IMR-90 (cell line): ENCODE measurements around the gene TNFAIP8. TPM values are rescaled to one million over a fixed set of nuclear protein-coding genes. Genes with fewer than 3 reads are reported as not detected.

ENCODE experiments used
- ATAC-seq: fragments of 200-7000 bp; cut with Tn5 transposase; 2 replicates; pipeline ENCODE4 v1.9.1; 2020; ENCODE audit warnings: low read depth, mild to moderate bottlenecking, moderate library complexity
- BruUV-seq: library from RNA; stranded (reverse); fragments of 400-500 nt; replicated peaks from 2 replicates; lab custom pipeline; 2021; lab: Mats Ljungman, UMichigan
- CTCF ChIA-PET: fragments of 300-600 bp; formaldehyde crosslinking; extraction: SDS; loops from one replicate; lab custom pipeline; 2021; ENCODE audit warnings: antibody characterized with exemption; lab: Yijun Ruan, JAX
- POLR2A ChIA-PET: fragments of 300-600 bp; sonication (Branson Sonifier 250); formaldehyde crosslinking; loops from one replicate; lab custom pipeline; 2022; ENCODE audit warnings: antibody characterized with exemption; ENCODE audit not compliant: unreplicated experiment; lab: Charles Lee
- DNase-seq: peaks from one replicate; pipeline ENCODE4 v3.0.0; 2013
- H2AFZ ChIP-seq: replicated peaks from 2 replicates; pipeline ENCODE3; 2013; ENCODE audit warnings: low read length, mild to moderate bottlenecking; ENCODE audit not compliant: poor library complexity
- H2AK5ac ChIP-seq: 2 replicates; pipeline ENCODE4 v1.6.1; 2013; ENCODE audit warnings: low read depth, low read length, inconsistent platforms
- H2AK9ac ChIP-seq: replicated peaks from 2 replicates; pipeline ENCODE3; 2013; ENCODE audit warnings: mild to moderate bottlenecking, low read depth, low read length, moderate library complexity; ENCODE audit not compliant: poor library complexity
- H2BK120ac ChIP-seq: 2 replicates; pipeline ENCODE4 v1.6.1; 2013; ENCODE audit warnings: low read depth, low read length, inconsistent platforms
- H2BK15ac ChIP-seq: 3 replicates; pipeline ENCODE4 v1.6.1; 2013; ENCODE audit warnings: low read depth, low read length, inconsistent platforms
- H2BK20ac ChIP-seq: 2 replicates; pipeline ENCODE4 v1.6.1; 2013; ENCODE audit warnings: low read depth, mild to moderate bottlenecking, inconsistent platforms, low read length, moderate library complexity
- H2BK5ac ChIP-seq: 2 replicates; pipeline ENCODE4 v1.6.1; 2013; ENCODE audit warnings: mild to moderate bottlenecking, low read depth, low read length, inconsistent platforms; ENCODE audit not compliant: poor library complexity, severe bottlenecking
- H3K14ac ChIP-seq: replicated peaks from 2 replicates; pipeline ENCODE4 v1.6.1; 2013; ENCODE audit warnings: low read depth, low read length, inconsistent platforms
- H3K18ac ChIP-seq: 2 replicates; pipeline ENCODE4 v1.6.1; 2013; ENCODE audit warnings: low read depth, low read length, control low read depth
- H3K23ac ChIP-seq: 2 replicates; pipeline ENCODE4 v1.6.1; 2013; ENCODE audit warnings: low read depth, low read length, inconsistent platforms
- H3K27ac ChIP-seq: 2 replicates; pipeline ENCODE4 v1.5.1; 2013; ENCODE audit warnings: mild to moderate bottlenecking, control low read depth, low read length; ENCODE audit not compliant: insufficient read depth
- H3K27me3 ChIP-seq: 2 replicates; pipeline ENCODE4 v1.6.1; 2013; ENCODE audit warnings: low read length; ENCODE audit not compliant: control insufficient read depth, insufficient read depth
- H3K36me3 ChIP-seq: 2 replicates; pipeline ENCODE4 v1.6.1; 2013; ENCODE audit warnings: low read length, mixed read lengths; ENCODE audit not compliant: control insufficient read depth, insufficient read depth
- H3K4ac ChIP-seq: 2 replicates; pipeline ENCODE4 v1.6.1; 2013; ENCODE audit warnings: low read depth, low read length, inconsistent platforms
- H3K4me1 ChIP-seq: 2 replicates; pipeline ENCODE4 v1.6.1; 2013; ENCODE audit warnings: low read length, mixed read lengths; ENCODE audit not compliant: control insufficient read depth, insufficient read depth
- H3K4me2 ChIP-seq: 2 replicates; pipeline ENCODE4 v1.6.1; 2013; ENCODE audit warnings: low read depth, mild to moderate bottlenecking, control low read depth, low read length, moderate library complexity
- H3K4me3 ChIP-seq: 2 replicates; pipeline ENCODE4 v1.5.1; 2013; ENCODE audit warnings: low read depth, mild to moderate bottlenecking, control low read depth, low read length, moderate library complexity; ENCODE audit not compliant: insufficient read depth
- H3K56ac ChIP-seq: 2 replicates; pipeline ENCODE4 v1.6.1; 2013; ENCODE audit warnings: low read length, inconsistent platforms; ENCODE audit not compliant: insufficient read depth; ENCODE audit errors: extremely low read depth
- H3K79me1 ChIP-seq, 2 experiments: 2 replicates each; pipeline ENCODE4 v1.6.1; 2013; ENCODE audit warnings: low read length in 2 of 2, inconsistent platforms in 1 of 2, low read depth in 1 of 2
- H3K9ac ChIP-seq: 2 replicates; pipeline ENCODE4 v1.6.1; 2013; ENCODE audit warnings: low read depth, low read length, control low read depth
- H3K9me1 ChIP-seq: 2 replicates; pipeline ENCODE4 v1.6.1; 2013; ENCODE audit warnings: low read length, inconsistent platforms; ENCODE audit not compliant: insufficient read depth
- H3K9me3 ChIP-seq: 2 replicates; pipeline ENCODE4 v1.6.1; 2013; ENCODE audit warnings: low read length; ENCODE audit not compliant: control insufficient read depth, insufficient read depth
- H4K20me1 ChIP-seq: 2 replicates; pipeline ENCODE4 v1.6.1; 2013; ENCODE audit warnings: low read length, inconsistent platforms; ENCODE audit not compliant: insufficient read depth
- H4K5ac ChIP-seq: 2 replicates; pipeline ENCODE4 v1.6.1; 2013; ENCODE audit warnings: mild to moderate bottlenecking, low read depth, low read length, control low read depth
- H4K8ac ChIP-seq, 2 experiments: 2 replicates each; pipeline ENCODE4 v1.6.1; 2013; ENCODE audit warnings: low read depth in 2 of 2, low read length in 2 of 2, control low read depth in 1 of 2, inconsistent platforms in 1 of 2
- H4K91ac ChIP-seq: 2 replicates; pipeline ENCODE4 v1.6.1; 2013; ENCODE audit warnings: low read depth, low read length, inconsistent platforms; ENCODE audit not compliant: insufficient read depth
- CHD1 ChIP-seq: IDR thresholded peaks from 2 replicates; pipeline ENCODE4 v1.6.1; 2012; ENCODE audit warnings: low read depth, low read length, improper control_type of control experiment
- ELK1 ChIP-seq: fragments of 150-350 bp; IDR thresholded peaks from 2 replicates; pipeline ENCODE4 v1.6.1; 2016; ENCODE audit warnings: low read depth, mild to moderate bottlenecking, low read length, moderate library complexity, borderline replicate concordance
- MAFK ChIP-seq: IDR thresholded peaks from 2 replicates; pipeline ENCODE4 v1.6.1; 2012; ENCODE audit warnings: low read depth, low read length, improper control_type of control experiment
- POLR2A ChIP-seq: IDR thresholded peaks from 2 replicates; pipeline ENCODE4 v1.6.1; 2012; ENCODE audit warnings: mild to moderate bottlenecking, low read depth, low read length
- RAD21 ChIP-seq: IDR thresholded peaks from 2 replicates; pipeline ENCODE4 v1.6.1; 2012; ENCODE audit warnings: low read length, improper control_type of control experiment
- SMC3 ChIP-seq: fragments of 150-350 bp; IDR thresholded peaks from 2 replicates; pipeline ENCODE4 v1.6.1; 2016; ENCODE audit warnings: low read depth, mild to moderate bottlenecking, antibody characterized with exemption, low read length, moderate library complexity
- WGBS, 2 experiments: methylation state at CpG; one replicate each; pipeline versions ENCODE4 v1.1.5 to v1.1.7; 2013; ENCODE audit warnings: missing lambda C conversion rate in 2 of 2; ENCODE audit not compliant: insufficient read length in 1 of 2; ENCODE audit errors: extremely low coverage in 2 of 2; 5-methylcytosine and 5-hydroxymethylcytosine counted together
- dilution Hi-C: fragments of 300-500 bp; cut with HindIII; formaldehyde crosslinking; loops from one replicate; pipeline ENCODE4 v1.14.3; 2018; ENCODE audit warnings: low sequenced_read_pairs; ENCODE audit not compliant: unreplicated experiment
- in situ Hi-C: fragments of 300-500 bp; cut with MboI; formaldehyde crosslinking; loops from 3 replicates; pipeline ENCODE4 v1.14.3; 2019; ENCODE audit warnings: low sequenced_read_pairs, inconsistent platforms, mixed read lengths
- intact Hi-C: fragments of 100-400 bp; cut with micrococcal nuclease; formaldehyde crosslinking; loops from 2 replicates; pipeline ENCODE4 v1.10.0; 2022
- polyA plus RNA-seq, 3 experiments: library from polyadenylated mRNA; depleted of rRNA; stranded (reverse); fragments of >200 nt; gene quantifications; 2 replicates each; pipeline ENCODE4 v1.2.3, GENCODE V29; 2012; ENCODE audit warnings: low replicate concordance in 1 of 3
- total RNA-seq: library from RNA; depleted of rRNA; stranded (reverse); fragments of >200 nt; gene quantifications from 2 replicates; pipeline ENCODE4 v1.2.3, GENCODE V29; 2012

TNFAIP8 gene
- total and polyA plus RNA-seq, 2 of the 4 experiments (the other 2 are of a cell fraction) = 20.3 to 29.9 TPM

GRCh38 chr5:119353213-119353612 is 2.6 kb upstream of the TNFAIP8 start:
- no peak overlapping the region for H3K18ac ChIP-seq
- H3K4me1 ChIP-seq = peaks cover 9% of the 10 kb centered on the region
- no peak overlapping the region for H4K5ac ChIP-seq
- no peak overlapping the region for H4K8ac ChIP-seq
- in situ Hi-C loops = no loop called here
- dilution Hi-C loops = no loop called here
- H3K4me3 ChIP-seq = no peak overlapping the region
- no peak overlapping the region for H3K27ac ChIP-seq
- no peaks in the 10 kb centered on the region for H3K9me3 ChIP-seq
- no TSS peak for BruUV-seq
- intact Hi-C loops = no loop called here
- ChIA-PET POLR2A (no interaction called here), CTCF (no interaction called here)
- H4K20me1 ChIP-seq = no peaks in the 10 kb centered on the region
- no peak overlapping the region for H4K91ac ChIP-seq
- H3K36me3 ChIP-seq = no peaks in the 10 kb centered on the region
- no peak overlapping the region for H3K9ac ChIP-seq
- H2AK9ac ChIP-seq = no peak overlapping the region
- peaks cover 8 to 19% of the 10 kb centered on the region in 2 experiments for H3K79me1 ChIP-seq
- no peak overlapping the region for H2AFZ ChIP-seq
- no peak overlapping the region for H3K14ac ChIP-seq
- no peak overlapping the region for H2BK120ac ChIP-seq
- no peaks in the 10 kb centered on the region for H3K9me1 ChIP-seq
- H3K4me2 ChIP-seq = no peak overlapping the region
- DNase-seq (no peak), ATAC-seq (no peak)
- no peaks in the 10 kb centered on the region for H3K27me3 ChIP-seq
- no peak overlapping the region for H3K56ac ChIP-seq
- no peak overlapping the region for H2BK15ac ChIP-seq
- no peak overlapping the region for H2BK20ac ChIP-seq
- no peak overlapping the region for H2BK5ac ChIP-seq
- H2AK5ac ChIP-seq = no peak overlapping the region
- no peak for TF ChIP-seq CHD1
- TF ChIP-seq RAD21 = no peak
- TF ChIP-seq ELK1 = no peak
- TF ChIP-seq MAFK = no peak
- TF ChIP-seq SMC3 = no peak
- no peak for TF ChIP-seq POLR2A
- no peak overlapping the region for H3K23ac ChIP-seq
- WGBS, 2 experiments = no CpG with 5 or more reads among the region's 2 CpGs
- no peak overlapping the region for H3K4ac ChIP-seq
